A549 (cell line): Measurements from ENCODE around the gene ENO4. TPM values are rescaled to one million over a fixed set of nuclear protein-coding genes. Genes with fewer than 3 reads are reported as not detected.

Experiments used
- ATAC-seq, 2 experiments: fragments of 200-7000 bp in 1 of 2; fragments of >200 bp in 1 of 2; cut with Nextera tagmentation in 1 of 2; cut with Tn5 transposase in 1 of 2; 3 replicates each; pipeline versions ENCODE4 v1.8.0 to v1.9.1; 2018 to 2020; ENCODE audit warnings: mild to moderate bottlenecking in 1 of 2, moderate library complexity in 1 of 2
- CTCF ChIA-PET: fragments of 300-600 bp; sonication (Branson Sonifier 250); formaldehyde crosslinking; extraction: SDS; loops from one replicate; lab custom pipeline; 2021; ENCODE audit warnings: antibody characterized with exemption, inconsistent platforms; lab: Yijun Ruan, JAX
- POLR2A ChIA-PET: fragments of 350-600 bp; formaldehyde crosslinking; extraction: SDS; loops from one replicate; lab custom pipeline; 2021; ENCODE audit warnings: antibody characterized with exemption, inconsistent platforms; lab: Yijun Ruan, JAX
- DNase-seq, 2 experiments: peaks; one replicate each; pipeline versions ENCODE4 v3.0.0 to v3.0.0-alpha.2; 2011 to 2016; ENCODE audit warnings: low read depth in 1 of 2, low spot score in 1 of 2
- FAIRE-seq: peaks from 2 replicates; lab custom pipeline; 2011; peaks lifted over from hg19 to GRCh38; lab: Jason Lieb, UNC
- H3K27ac ChIP-seq, 2 experiments: fragments of >200 bp; sonication (Bioruptor Twin); formaldehyde crosslinking; 3 replicates each; pipeline ENCODE4 v1.5.1; 2016 to 2017
- H3K4me1 ChIP-seq: fragments of >200 bp; sonication (Bioruptor Twin); formaldehyde crosslinking; 3 replicates; pipeline ENCODE4 v1.6.1; 2016
- H3K4me2 ChIP-seq: fragments of >200 bp; sonication (Bioruptor Twin); formaldehyde crosslinking; 3 replicates; pipeline ENCODE4 v1.6.1; 2016
- H3K4me3 ChIP-seq: fragments of >200 bp; sonication (Bioruptor Twin); formaldehyde crosslinking; 3 replicates; pipeline ENCODE4 v1.5.1; 2016
- H3K9me3 ChIP-seq: fragments of >200 bp; sonication (Bioruptor Twin); formaldehyde crosslinking; 3 replicates; pipeline ENCODE4 v1.6.1; 2016
- BHLHE40 ChIP-seq: IDR thresholded peaks from 2 replicates; pipeline ENCODE4 v1.6.1; 2012; ENCODE audit warnings: low read depth, low read length, inconsistent platforms
- CBX2 ChIP-seq: fragments of 200-600 bp; sonication (generic); IDR thresholded peaks from 2 replicates; pipeline ENCODE4 v1.6.1; 2016; ENCODE audit warnings: low read depth, mild to moderate bottlenecking, borderline replicate concordance
- CBX8 ChIP-seq: fragments of 200-600 bp; sonication (generic); IDR thresholded peaks from 2 replicates; pipeline ENCODE4 v1.6.1; 2016
- CEBPB ChIP-seq, 2 experiments: fragments of >200 bp in 1 of 2; sonication (Bioruptor Twin) in 1 of 2; formaldehyde crosslinking in 1 of 2; IDR thresholded peaks; 2 replicates each; pipeline ENCODE4 v1.6.1; 2012 to 2016
- CHD4 ChIP-seq: fragments of 200-600 bp; sonication (generic); IDR thresholded peaks from 2 replicates; pipeline ENCODE4 v1.6.1; 2016; ENCODE audit warnings: antibody characterized with exemption, mild to moderate bottlenecking, borderline replicate concordance
- GATA3 ChIP-seq: IDR thresholded peaks from 2 replicates; pipeline ENCODE4 v1.6.1; 2012; ENCODE audit warnings: borderline replicate concordance
- HEYL ChIP-seq: fragments of 250-450 bp; sonication (Bioruptor Pico); IDR thresholded peaks from 2 replicates; pipeline ENCODE4 v1.8.0; 2021; ENCODE audit warnings: mild to moderate bottlenecking, moderate library complexity
- HOXB13 ChIP-seq: fragments of 250-450 bp; sonication (Bioruptor Pico); IDR thresholded peaks from 2 replicates; pipeline ENCODE4 v1.5.0; 2020; ENCODE audit warnings: low read depth, mild to moderate bottlenecking, moderate library complexity
- HOXB5 ChIP-seq: fragments of 250-450 bp; sonication (Bioruptor Pico); IDR thresholded peaks from 2 replicates; pipeline ENCODE4 v1.5.0; 2020; ENCODE audit warnings: mild to moderate bottlenecking, moderate library complexity
- JUNB ChIP-seq: fragments of >200 bp; sonication (Bioruptor Twin); formaldehyde crosslinking; IDR thresholded peaks from 2 replicates; pipeline ENCODE4 v1.6.1; 2016
- KDM1A ChIP-seq: fragments of 200-600 bp; sonication (generic); IDR thresholded peaks from 2 replicates; pipeline ENCODE4 v1.6.1; 2016; ENCODE audit warnings: low read depth, mild to moderate bottlenecking
- NFE2L2 ChIP-seq: fragments of 150-350 bp; conservative IDR thresholded peaks from 2 replicates; pipeline ENCODE4 v1.6.1; 2014; ENCODE audit warnings: low read length
- POLR2AphosphoS2 ChIP-seq: conservative IDR thresholded peaks from 2 replicates; pipeline ENCODE4 v1.6.1; 2012; ENCODE audit warnings: low read length, improper control_type of control experiment, inconsistent platforms
- RARB ChIP-seq: fragments of 250-450 bp; sonication (Bioruptor Pico); IDR thresholded peaks from 2 replicates; pipeline ENCODE4 v1.8.0; 2021; ENCODE audit warnings: mild to moderate bottlenecking, moderate library complexity
- RCOR1 ChIP-seq: fragments of 150-350 bp; IDR thresholded peaks from 2 replicates; pipeline ENCODE4 v1.6.1; 2014; ENCODE audit warnings: antibody characterized with exemption, low read length, low read depth
- RNF2 ChIP-seq: fragments of 200-600 bp; sonication (generic); IDR thresholded peaks from 2 replicates; pipeline ENCODE4 v1.6.1; 2016; ENCODE audit warnings: low read depth, mild to moderate bottlenecking, antibody characterized with exemption, moderate library complexity, borderline replicate concordance
- SMC3 ChIP-seq: fragments of >200 bp; sonication (Bioruptor Twin); formaldehyde crosslinking; IDR thresholded peaks from 3 replicates; pipeline ENCODE4 v1.6.1; 2018; ENCODE audit warnings: inconsistent platforms
- ZFP36 ChIP-seq: fragments of 450-650 bp; IDR thresholded peaks from 2 replicates; pipeline ENCODE4 v1.6.1; 2014; ENCODE audit warnings: borderline replicate concordance; ENCODE audit not compliant: partially characterized antibody
- ZSCAN20 ChIP-seq: fragments of 250-450 bp; sonication (Bioruptor Pico); IDR thresholded peaks from 2 replicates; pipeline ENCODE4 v1.8.0; 2022; ENCODE audit warnings: mild to moderate bottlenecking, moderate library complexity
- WGBS: methylation state at CpG from one replicate; pipeline ENCODE4 v1.1.6; 2017; ENCODE audit errors: missing lambda C conversion rate; 5-methylcytosine and 5-hydroxymethylcytosine counted together
- polyA plus RNA-seq, 4 experiments: library from polyadenylated mRNA; depleted of rRNA in 3 of 4; stranded (reverse); fragments of >200 nt; fragmentation: RNase III in 1 of 4; extraction: RNeasy Plus Mini Kit Qiagen cat#74134 plus additional on column Dnase treatment in 1 of 4; gene quantifications; 2 replicates in 3 of 4; 3 replicates in 1 of 4; pipeline ENCODE4 v1.2.3, GENCODE V29; 2011 to 2017
- TF ChIP-seq, protein P1 (sequence below): fragments of 200-600 bp; sonication (generic); IDR thresholded peaks from 2 replicates; pipeline ENCODE4 v1.6.1; 2016; ENCODE audit warnings: antibody characterized with exemption, mild to moderate bottlenecking, moderate library complexity
- TF ChIP-seq, protein P2 (sequence below): fragments of 250-450 bp; sonication (Bioruptor Pico); IDR thresholded peaks from 2 replicates; pipeline ENCODE4 v1.5.0; 2021; ENCODE audit warnings: mild to moderate bottlenecking, moderate library complexity, borderline replicate concordance
- TF ChIP-seq, protein P3 (sequence below): fragments of >200 bp; sonication (Bioruptor Twin); formaldehyde crosslinking; IDR thresholded peaks from 3 replicates; pipeline ENCODE4 v1.6.1; 2016
- TF ChIP-seq, protein P4 (sequence below): IDR thresholded peaks from 2 replicates; pipeline ENCODE4 v1.6.1; 2012; ENCODE audit warnings: low read depth, borderline replicate concordance

Gene ENO4
- polyA plus RNA-seq, 2 of the 4 experiments (the other 2 are of a cell fraction), result 0.39 to 0.47 TPM

DNA sequence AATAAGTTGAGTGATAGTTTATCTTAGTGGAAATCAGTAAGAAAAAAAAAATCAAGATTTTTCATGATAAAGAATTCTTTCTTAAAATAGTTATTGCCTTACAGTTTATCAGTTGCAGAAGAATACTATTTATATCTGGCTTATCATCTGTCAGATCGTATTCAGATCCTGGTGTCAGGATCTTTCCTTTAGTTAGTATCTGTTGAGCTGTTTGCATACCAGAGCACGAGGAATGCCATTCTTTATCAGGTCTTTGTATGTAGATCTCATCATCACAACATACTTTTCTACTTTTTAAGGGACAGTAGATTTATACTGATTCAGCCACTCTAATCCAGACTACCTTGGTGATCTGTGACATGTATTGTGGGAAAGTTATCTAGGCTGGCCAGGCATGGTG lies 12.5 kb downstream of the ENO4 start (continued):
- TF ChIP-seq CHD4 (no peak), RARB (CRISPR knock-in tag) (no peak), SMC3 (no peak), HOXB5 (no peak)
- TF ChIP-seq, protein P1, sequence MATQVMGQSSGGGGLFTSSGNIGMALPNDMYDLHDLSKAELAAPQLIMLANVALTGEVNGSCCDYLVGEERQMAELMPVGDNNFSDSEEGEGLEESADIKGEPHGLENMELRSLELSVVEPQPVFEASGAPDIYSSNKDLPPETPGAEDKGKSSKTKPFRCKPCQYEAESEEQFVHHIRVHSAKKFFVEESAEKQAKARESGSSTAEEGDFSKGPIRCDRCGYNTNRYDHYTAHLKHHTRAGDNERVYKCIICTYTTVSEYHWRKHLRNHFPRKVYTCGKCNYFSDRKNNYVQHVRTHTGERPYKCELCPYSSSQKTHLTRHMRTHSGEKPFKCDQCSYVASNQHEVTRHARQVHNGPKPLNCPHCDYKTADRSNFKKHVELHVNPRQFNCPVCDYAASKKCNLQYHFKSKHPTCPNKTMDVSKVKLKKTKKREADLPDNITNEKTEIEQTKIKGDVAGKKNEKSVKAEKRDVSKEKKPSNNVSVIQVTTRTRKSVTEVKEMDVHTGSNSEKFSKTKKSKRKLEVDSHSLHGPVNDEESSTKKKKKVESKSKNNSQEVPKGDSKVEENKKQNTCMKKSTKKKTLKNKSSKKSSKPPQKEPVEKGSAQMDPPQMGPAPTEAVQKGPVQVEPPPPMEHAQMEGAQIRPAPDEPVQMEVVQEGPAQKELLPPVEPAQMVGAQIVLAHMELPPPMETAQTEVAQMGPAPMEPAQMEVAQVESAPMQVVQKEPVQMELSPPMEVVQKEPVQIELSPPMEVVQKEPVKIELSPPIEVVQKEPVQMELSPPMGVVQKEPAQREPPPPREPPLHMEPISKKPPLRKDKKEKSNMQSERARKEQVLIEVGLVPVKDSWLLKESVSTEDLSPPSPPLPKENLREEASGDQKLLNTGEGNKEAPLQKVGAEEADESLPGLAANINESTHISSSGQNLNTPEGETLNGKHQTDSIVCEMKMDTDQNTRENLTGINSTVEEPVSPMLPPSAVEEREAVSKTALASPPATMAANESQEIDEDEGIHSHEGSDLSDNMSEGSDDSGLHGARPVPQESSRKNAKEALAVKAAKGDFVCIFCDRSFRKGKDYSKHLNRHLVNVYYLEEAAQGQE, result no peak

DNA sequence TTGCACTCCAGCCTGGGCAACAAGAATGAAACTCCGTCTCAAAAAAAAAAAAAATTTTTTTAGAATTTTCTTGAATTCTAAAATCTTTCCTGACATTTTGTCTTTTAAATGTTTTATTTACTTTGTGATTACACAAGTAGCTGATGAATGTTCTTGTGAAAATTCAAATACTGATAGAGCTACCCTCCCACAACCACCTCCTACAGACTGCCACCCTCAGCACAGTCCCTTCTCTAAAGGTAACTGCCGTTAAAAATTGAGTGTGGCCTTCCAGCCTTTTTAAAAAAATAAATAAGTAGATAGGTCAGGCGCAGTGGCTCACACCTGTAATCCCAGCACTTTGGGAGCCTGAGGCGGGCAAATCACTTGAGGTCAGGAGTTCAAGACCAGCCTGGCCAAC lies 15.1 kb downstream of the ENO4 start:
- ChIA-PET CTCF (interaction anchor here (1.3 kb wide), 1 partner anchor 77 kb away, joined by 3 read pairs; no protein-coding TSS in a partner anchor), POLR2A (no interaction called here)
- no peak overlapping the region for H3K27ac ChIP-seq
- 88% methylated on average over 4 of the region's 4 CpGs for WGBS
- no peaks in the 10 kb centered on the region for H3K9me3 ChIP-seq
- no peak for ATAC-seq
- no peak overlapping the region for H3K4me2 ChIP-seq
- no peak for DNase-seq
- TF ChIP-seq HEYL (CRISPR knock-in tag), result no peak
- TF ChIP-seq RNF2, result no peak
- no peak for TF ChIP-seq ZSCAN20 (CRISPR knock-in tag)
- TF ChIP-seq NFE2L2, result no peak
- TF ChIP-seq CBX8, result no peak
- TF ChIP-seq, protein P2, sequence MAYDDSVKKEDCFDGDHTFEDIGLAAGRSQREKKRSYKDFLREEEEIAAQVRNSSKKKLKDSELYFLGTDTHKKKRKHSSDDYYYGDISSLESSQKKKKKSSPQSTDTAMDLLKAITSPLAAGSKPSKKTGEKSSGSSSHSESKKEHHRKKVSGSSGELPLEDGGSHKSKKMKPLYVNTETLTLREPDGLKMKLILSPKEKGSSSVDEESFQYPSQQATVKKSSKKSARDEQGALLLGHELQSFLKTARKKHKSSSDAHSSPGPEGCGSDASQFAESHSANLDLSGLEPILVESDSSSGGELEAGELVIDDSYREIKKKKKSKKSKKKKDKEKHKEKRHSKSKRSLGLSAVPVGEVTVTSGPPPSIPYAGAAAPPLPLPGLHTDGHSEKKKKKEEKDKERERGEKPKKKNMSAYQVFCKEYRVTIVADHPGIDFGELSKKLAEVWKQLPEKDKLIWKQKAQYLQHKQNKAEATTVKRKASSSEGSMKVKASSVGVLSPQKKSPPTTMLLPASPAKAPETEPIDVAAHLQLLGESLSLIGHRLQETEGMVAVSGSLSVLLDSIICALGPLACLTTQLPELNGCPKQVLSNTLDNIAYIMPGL (CRISPR knock-in tag), result no peak
- TF ChIP-seq JUNB, result no peak
- TF ChIP-seq, protein P3, sequence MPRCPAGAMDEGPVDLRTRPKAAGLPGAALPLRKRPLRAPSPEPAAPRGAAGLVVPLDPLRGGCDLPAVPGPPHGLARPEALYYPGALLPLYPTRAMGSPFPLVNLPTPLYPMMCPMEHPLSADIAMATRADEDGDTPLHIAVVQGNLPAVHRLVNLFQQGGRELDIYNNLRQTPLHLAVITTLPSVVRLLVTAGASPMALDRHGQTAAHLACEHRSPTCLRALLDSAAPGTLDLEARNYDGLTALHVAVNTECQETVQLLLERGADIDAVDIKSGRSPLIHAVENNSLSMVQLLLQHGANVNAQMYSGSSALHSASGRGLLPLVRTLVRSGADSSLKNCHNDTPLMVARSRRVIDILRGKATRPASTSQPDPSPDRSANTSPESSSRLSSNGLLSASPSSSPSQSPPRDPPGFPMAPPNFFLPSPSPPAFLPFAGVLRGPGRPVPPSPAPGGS, result no peak
- TF ChIP-seq RCOR1, result no peak
- TF ChIP-seq CEBPB (IDR thresholded peaks at IDR 0.05), result no peak
- TF ChIP-seq GATA3, result no peak
- TF ChIP-seq BHLHE40, result no peak
- TF ChIP-seq, protein P1, result no peak
- TF ChIP-seq, protein P4, sequence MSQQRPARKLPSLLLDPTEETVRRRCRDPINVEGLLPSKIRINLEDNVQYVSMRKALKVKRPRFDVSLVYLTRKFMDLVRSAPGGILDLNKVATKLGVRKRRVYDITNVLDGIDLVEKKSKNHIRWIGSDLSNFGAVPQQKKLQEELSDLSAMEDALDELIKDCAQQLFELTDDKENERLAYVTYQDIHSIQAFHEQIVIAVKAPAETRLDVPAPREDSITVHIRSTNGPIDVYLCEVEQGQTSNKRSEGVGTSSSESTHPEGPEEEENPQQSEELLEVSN, result no peak
- TF ChIP-seq ZFP36, result no peak
- TF ChIP-seq HOXB13 (CRISPR knock-in tag), result no peak
- no peak for TF ChIP-seq KDM1A
- no peak for TF ChIP-seq POLR2AphosphoS2
- TF ChIP-seq CBX2, result no peak
- no peak for FAIRE-seq
- H3K4me1 ChIP-seq, result peaks cover 9% of the 10 kb centered on the region; the same call in 2 of the 3 replicates
- H3K4me3 ChIP-seq, result no peak overlapping the region
